Peyer's patch (tissue), 4 donors: Measurements from ENCODE around the gene STRN3. TPM values are rescaled to one million over a fixed set of nuclear protein-coding genes. Genes with fewer than 3 reads are reported as not detected.
"Not testable (repeated sequence)": the region's sequence is repeated elsewhere in the genome, so short reads cannot be mapped to it uniquely, and the experiment has no call there.

Experiments
- DNase-seq, 3 donors: peaks; one replicate each; pipeline ENCODE4 v3.0.0-alpha.2; 2017 to 2019
- H3K27ac ChIP-seq, 4 donors: fragments of 200-600 bp; sonication (generic); one replicate each; pipeline ENCODE4 v1.5.1; 2016 to 2019
- H3K27me3 ChIP-seq, 2 donors: fragments of 200-600 bp; sonication (generic); one replicate each; pipeline ENCODE4 v1.5.1; 2019
- H3K36me3 ChIP-seq, 3 donors: fragments of 200-600 bp; sonication (generic); one replicate each; pipeline ENCODE4 v1.5.1; 2016 to 2019
- H3K4me1 ChIP-seq, 4 donors: fragments of 200-600 bp; sonication (generic); one replicate each; pipeline ENCODE4 v1.5.1; 2016 to 2019
- H3K4me3 ChIP-seq, 4 donors: fragments of 200-600 bp; sonication (generic); 1 replicate in 3 of 4; 2 replicates in 1 of 4; pipeline ENCODE4 v1.5.1; 2016 to 2019; ENCODE audit warnings: mild to moderate bottlenecking in 1 of 4
- H3K9me3 ChIP-seq, 4 donors: fragments of 200-600 bp; sonication (generic); one replicate each; pipeline ENCODE4 v1.5.1; 2016 to 2019; ENCODE audit warnings: mild to moderate bottlenecking in 1 of 4
- POLR2A ChIP-seq, 2 donors: fragments of 450-650 bp; IDR thresholded peaks; one replicate each; pipeline ENCODE4 v1.5.1; 2017; ENCODE audit warnings: antibody characterized with exemption in 2 of 2, mild to moderate bottlenecking in 2 of 2, moderate library complexity in 2 of 2
- total RNA-seq, 4 donors: library from RNA; depleted of rRNA; stranded (reverse); fragments of >200 nt; gene quantifications; one replicate each; pipeline ENCODE4 v1.1.0, GENCODE V29; 2016
- TF ChIP-seq, protein P1 (sequence below), 6 experiments: fragments of 450-650 bp in 4 of 6; fragments of 200-600 bp in 2 of 6; sonication (generic) in 1 of 6; IDR thresholded peaks; one replicate each; pipeline ENCODE4 v1.5.1; 2017 to 2019; ENCODE audit warnings: antibody characterized with exemption in 6 of 6, mild to moderate bottlenecking in 3 of 6, moderate library complexity in 1 of 6

Gene STRN3
- total RNA-seq, 4 donors from 2014 or later: 21.1 to 46.2 (median 26.8) TPM

DNA sequence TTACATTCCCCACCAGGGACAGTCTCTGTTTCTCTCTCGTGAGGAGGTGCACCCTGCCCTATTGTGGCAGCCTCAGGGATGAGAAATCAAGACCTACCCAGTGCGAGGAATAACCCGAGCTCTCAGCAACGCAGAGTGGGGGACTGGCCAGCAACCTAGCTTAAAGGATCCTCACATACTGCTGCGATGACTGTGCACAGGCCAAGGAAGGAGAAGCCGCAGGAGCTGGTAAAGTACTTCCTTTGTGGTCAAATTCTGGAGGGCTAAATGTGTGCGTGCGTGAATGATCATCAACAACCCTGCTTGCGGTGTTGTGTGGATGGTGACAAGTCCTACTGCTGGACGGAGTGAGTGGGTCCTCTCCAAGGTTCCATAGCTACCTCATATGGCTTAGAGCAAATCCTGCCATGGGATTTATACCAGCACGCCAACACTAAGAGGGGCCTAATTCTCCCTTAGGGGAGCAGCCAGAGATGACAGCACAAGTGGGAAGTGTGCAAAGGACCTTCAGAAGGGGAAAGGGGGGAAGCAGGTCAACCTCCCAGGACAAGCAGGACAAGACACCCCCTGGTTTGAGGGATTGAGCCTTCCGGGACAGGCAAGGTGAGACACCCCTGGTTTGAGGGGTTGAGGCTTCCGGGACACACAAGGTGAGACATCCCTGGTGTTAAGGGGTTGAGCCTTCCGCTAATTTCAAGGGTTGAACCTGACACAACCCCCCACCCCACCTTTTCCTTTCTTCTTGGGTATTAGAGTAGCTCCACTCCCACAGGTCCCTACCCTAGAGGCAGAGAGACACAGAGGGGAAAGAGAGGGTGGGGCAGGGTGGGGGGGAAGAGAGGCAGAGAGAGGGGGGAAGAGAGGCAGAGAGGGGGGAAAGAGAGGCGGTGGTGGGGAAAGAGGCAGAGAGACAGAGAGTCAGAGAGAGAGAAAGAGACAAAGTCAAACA lies 59.5 kb downstream of the STRN3 start:
- no peak for DNase-seq
- Histone ChIP-seq H3K27ac (no peak overlapping the region), H3K4me1 (no peaks in the 10 kb centered on the region), H3K4me3 (no peak overlapping the region), H3K27me3 (no peaks in the 10 kb centered on the region), H3K36me3 (peaks cover 0 to 6% (median 0%) of the 10 kb centered on the region in 3 donors), H3K9me3 (peaks cover 0 to 14% (median 5%) of the 10 kb centered on the region in 4 donors)
- no peak for TF ChIP-seq POLR2A (IDR thresholded peaks at IDR 0.05)

DNA sequence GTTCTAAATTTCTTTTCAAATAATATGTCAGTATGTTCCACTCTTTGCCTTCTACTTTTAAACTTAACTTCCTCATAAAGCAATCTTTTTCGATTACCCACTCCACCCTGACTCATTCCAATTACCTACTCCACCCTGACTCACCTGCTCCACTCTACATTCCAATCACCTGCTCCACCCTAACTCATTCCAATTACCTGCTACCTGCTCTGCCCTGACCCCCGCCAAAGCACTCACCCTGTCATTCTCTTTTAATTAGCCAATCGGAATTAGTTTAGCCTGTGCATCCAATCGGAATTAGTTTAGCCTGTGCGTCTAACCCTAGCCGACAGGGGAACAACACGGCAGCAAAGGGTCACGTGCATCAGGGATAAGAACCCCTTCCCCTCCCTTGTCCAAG lies 60.3 kb downstream of the STRN3 start:
- not testable (repeated sequence) for H3K27me3 ChIP-seq, H3K36me3 ChIP-seq, H3K4me3 ChIP-seq, H3K4me1 ChIP-seq, H3K27ac ChIP-seq, DNase-seq
- H3K9me3 ChIP-seq: peaks cover 0 to 14% (median 5%) of the 10 kb centered on the region in 4 donors

DNA sequence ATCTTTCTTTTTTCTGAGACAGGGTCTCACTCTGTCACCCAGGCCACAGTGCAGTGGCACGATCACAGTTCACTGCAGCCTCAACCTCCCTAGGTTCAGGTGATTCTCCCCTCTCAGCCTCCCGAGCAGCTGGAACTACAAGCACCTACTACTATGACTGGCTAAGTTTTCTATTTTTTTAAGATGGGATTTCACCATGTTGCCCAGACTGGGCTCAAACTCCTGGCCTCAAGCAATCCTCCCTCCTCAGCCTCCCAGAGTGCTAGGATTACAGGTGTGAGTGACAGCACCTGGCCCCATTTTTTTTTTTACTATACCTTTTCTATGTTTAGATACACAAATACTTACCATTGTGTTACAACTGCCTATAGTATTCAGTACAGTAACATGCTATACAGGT lies 63.6 kb downstream of the STRN3 start:
- not testable (repeated sequence) for H3K4me3 ChIP-seq, H3K36me3 ChIP-seq, DNase-seq, H3K4me1 ChIP-seq, H3K27ac ChIP-seq, H3K27me3 ChIP-seq
- peaks cover 0 to 14% (median 5%) of the 10 kb centered on the region in 4 donors for H3K9me3 ChIP-seq

DNA sequence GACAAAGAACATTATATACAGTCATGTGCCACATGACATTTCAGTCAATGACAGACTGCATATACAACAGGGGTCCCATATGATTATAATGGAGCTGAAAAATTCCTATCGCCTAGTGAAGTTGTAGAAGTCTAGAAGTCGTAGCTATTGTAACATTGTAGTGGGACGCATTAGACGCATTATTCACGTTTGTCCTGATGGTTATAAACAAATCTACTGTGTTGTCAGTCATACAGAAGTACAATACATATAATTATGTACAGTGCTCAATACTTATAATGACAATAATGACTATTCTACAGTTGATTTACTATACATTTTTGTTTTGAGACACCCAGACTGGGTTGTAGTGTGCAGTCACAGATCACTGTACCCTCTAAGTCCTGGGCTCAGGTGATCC lies 64.8 kb downstream of the STRN3 start:
- no peaks in the 10 kb centered on the region for H3K27me3 ChIP-seq
- no peak overlapping the region for H3K27ac ChIP-seq
- no peak for TF ChIP-seq POLR2A (IDR thresholded peaks at IDR 0.05)
- TF ChIP-seq, protein P1, sequence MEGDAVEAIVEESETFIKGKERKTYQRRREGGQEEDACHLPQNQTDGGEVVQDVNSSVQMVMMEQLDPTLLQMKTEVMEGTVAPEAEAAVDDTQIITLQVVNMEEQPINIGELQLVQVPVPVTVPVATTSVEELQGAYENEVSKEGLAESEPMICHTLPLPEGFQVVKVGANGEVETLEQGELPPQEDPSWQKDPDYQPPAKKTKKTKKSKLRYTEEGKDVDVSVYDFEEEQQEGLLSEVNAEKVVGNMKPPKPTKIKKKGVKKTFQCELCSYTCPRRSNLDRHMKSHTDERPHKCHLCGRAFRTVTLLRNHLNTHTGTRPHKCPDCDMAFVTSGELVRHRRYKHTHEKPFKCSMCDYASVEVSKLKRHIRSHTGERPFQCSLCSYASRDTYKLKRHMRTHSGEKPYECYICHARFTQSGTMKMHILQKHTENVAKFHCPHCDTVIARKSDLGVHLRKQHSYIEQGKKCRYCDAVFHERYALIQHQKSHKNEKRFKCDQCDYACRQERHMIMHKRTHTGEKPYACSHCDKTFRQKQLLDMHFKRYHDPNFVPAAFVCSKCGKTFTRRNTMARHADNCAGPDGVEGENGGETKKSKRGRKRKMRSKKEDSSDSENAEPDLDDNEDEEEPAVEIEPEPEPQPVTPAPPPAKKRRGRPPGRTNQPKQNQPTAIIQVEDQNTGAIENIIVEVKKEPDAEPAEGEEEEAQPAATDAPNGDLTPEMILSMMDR (IDR thresholded peaks at IDR 0.05): no peak
- peaks cover 0 to 5% (median 0%) of the 10 kb centered on the region in 4 donors for H3K4me1 ChIP-seq
- no peak overlapping the region for H3K4me3 ChIP-seq
- DNase-seq: no peak
- H3K36me3 ChIP-seq: peaks cover 0 to 1% (median 0%) of the 10 kb centered on the region in 3 donors
- H3K9me3 ChIP-seq: peaks cover 0 to 6% (median 3%) of the 10 kb centered on the region in 4 donors

DNA sequence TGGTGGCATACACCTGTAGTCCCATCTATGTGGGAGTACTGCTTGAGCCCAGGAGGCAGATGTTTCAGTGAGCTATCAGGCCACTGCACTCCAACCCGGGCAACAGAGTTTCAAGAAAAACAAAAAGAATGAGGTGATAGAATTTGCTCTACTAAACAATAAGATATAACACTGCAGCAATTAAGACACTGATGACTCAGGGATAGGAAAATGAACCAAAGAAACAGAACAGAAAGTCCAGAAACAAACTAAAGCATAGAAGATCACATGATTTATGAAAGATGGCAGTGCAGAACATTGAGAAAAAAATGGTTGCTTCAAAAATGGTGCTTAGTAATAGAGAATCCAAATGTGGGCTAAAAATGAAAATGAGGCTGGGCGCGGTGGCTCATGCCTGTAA lies 66.0 kb downstream of the STRN3 start:
- peaks cover 0 to 5% (median 0%) of the 10 kb centered on the region in 4 donors for H3K4me1 ChIP-seq
- H3K27me3 ChIP-seq: no peaks in the 10 kb centered on the region
- no peak overlapping the region for H3K4me3 ChIP-seq
- H3K9me3 ChIP-seq: no peaks in the 10 kb centered on the region
- no peak for TF ChIP-seq POLR2A (IDR thresholded peaks at IDR 0.05)
- TF ChIP-seq, protein P1 (IDR thresholded peaks at IDR 0.05): no peak
- DNase-seq: no peak
- no peak overlapping the region for H3K27ac ChIP-seq
- H3K36me3 ChIP-seq: peaks cover 0 to 4% (median 0%) of the 10 kb centered on the region in 3 donors

DNA sequence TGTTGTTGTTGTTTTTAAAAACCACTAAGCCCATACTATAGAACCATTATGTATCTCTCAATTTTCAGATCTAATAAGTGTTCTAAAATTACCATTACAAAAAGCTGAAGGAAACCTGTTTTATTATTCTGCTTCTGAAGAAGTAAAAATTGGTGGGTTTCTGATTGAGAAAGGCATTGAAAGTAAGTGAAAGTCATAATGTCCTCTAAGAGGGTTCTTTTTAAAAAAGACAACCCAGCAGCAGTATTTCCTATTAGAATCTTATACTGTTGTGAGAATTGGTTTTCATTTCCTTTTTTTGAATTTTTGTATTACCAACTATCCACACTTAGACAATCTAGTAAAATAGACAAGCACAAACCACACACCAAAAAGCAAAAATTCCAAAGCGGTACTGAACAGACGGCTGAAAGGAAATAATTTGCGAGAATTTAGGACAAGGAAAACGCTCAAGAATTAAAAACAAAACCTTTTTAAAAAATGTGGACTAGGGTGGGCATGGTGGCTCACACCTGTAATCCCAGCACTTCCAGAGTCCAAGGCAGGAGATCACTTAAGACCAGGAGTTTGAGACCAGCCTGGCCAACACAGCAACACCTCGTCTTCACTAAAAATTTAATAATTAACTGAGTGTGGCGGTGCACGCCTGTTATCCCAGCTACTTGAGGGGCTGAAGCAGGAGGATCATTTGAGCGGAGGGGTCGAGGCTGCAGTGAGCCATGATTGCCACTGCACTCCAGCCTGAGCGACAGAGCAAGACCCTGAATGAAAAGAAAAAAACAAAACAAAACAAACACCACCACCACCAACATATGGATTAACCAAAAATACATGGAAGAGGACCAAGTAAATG lies 67.4 kb downstream of the STRN3 start:
- H3K27me3 ChIP-seq: no peaks in the 10 kb centered on the region
- DNase-seq: no peak
- peaks cover 0 to 5% (median 0%) of the 10 kb centered on the region in 4 donors for H3K4me1 ChIP-seq
- H3K4me3 ChIP-seq: no peak overlapping the region
- TF ChIP-seq, protein P1 (IDR thresholded peaks at IDR 0.05): no peak
- no peak for TF ChIP-seq POLR2A (IDR thresholded peaks at IDR 0.05)
- no peak overlapping the region for H3K27ac ChIP-seq
- H3K9me3 ChIP-seq: no peaks in the 10 kb centered on the region
- peaks cover 0 to 14% (median 0%) of the 10 kb centered on the region in 3 donors for H3K36me3 ChIP-seq
